Measurements from ENCODE around the gene DNAJC30. TPM values are rescaled to one million over a fixed set of nuclear protein-coding genes. Genes with fewer than 3 reads are reported as not detected.

The DNAJC30 gene
- total RNA-seq, 2 experiments from 2014 or later, result 6.1 to 6.3 TPM

GRCh38 chr7:73700581-73701134, 17.4 kb upstream of the DNAJC30 start:
- ChIA-PET POLR2A (interaction anchor here (0.9 kb wide), 1 partner anchor 11 kb away, joined by 3 read pairs; no protein-coding TSS in a partner anchor), CTCF (interaction anchor here (0.9 to 1.5 kb wide), 5 partner anchors 9 to 94 kb away, joined by 4 to 10 read pairs (median 5); no protein-coding TSS in a partner anchor)
- no peaks in the 10 kb centered on the region for H3K27me3 Mint-ChIP-seq
- H3K9me3 Mint-ChIP-seq, result no peaks in the 10 kb centered on the region
- DNase-seq, result no peak
- intact Hi-C loops (cut with micrococcal nuclease), result no loop called here
- H3K27ac Mint-ChIP-seq, result no peak overlapping the region
- H3K36me3 Mint-ChIP-seq, result peaks cover 26% of the 10 kb centered on the region
- no peak overlapping the region for H3K4me3 Mint-ChIP-seq
- H3K4me1 Mint-ChIP-seq (ENCODE audit: low read depth), result no peaks in the 10 kb centered on the region

- H3K27me3 Mint-ChIP-seq, result no peaks in the 10 kb centered on the region
- no peak overlapping the region for H3K27ac Mint-ChIP-seq
- no peaks in the 10 kb centered on the region for H3K9me3 Mint-ChIP-seq
- no peak overlapping the region for H3K4me3 Mint-ChIP-seq
- H3K36me3 Mint-ChIP-seq, result peaks cover 29% of the 10 kb centered on the region
- ChIA-PET POLR2A (no interaction called here), CTCF (interaction anchor here (1.5 kb wide), 1 partner anchor 8 kb away, joined by 7 read pairs; no protein-coding TSS in a partner anchor)
- intact Hi-C loops (cut with micrococcal nuclease), result no loop called here
- no peak for DNase-seq
- no peaks in the 10 kb centered on the region for H3K4me1 Mint-ChIP-seq (ENCODE audit: low read depth)
Measured at GRCh38 chr7:73700069-73700423, 16.8 kb upstream of the DNAJC30 start.

- H3K4me3 Mint-ChIP-seq, result no peak overlapping the region
- no peaks in the 10 kb centered on the region for H3K9me3 Mint-ChIP-seq
- CTCF ChIA-PET, result no interaction called here
- H3K4me1 Mint-ChIP-seq (ENCODE audit: low read depth), result no peaks in the 10 kb centered on the region
- intact Hi-C loops (cut with micrococcal nuclease), result no loop called here
- no peak for DNase-seq
- H3K36me3 Mint-ChIP-seq, result peaks cover 32% of the 10 kb centered on the region
- H3K27me3 Mint-ChIP-seq, result no peaks in the 10 kb centered on the region
- no peak overlapping the region for H3K27ac Mint-ChIP-seq
- POLR2A ChIA-PET, result no interaction called here
Measured at GRCh38 chr7:73699370-73700068, 16.3 kb upstream of the DNAJC30 start.

GRCh38 chr7:73698410-73698809, 15.2 kb upstream of the DNAJC30 start:
- POLR2A ChIA-PET, result no interaction called here
- CTCF ChIA-PET, result interaction anchor here (0.6 to 0.7 kb wide), 2 partner anchors 27 to 30 kb away, joined by 3 read pairs; no protein-coding TSS in a partner anchor

GRCh38 chr7:73696372-73696771, 13.1 kb upstream of the DNAJC30 start:
- intact Hi-C loops (cut with micrococcal nuclease), result no loop called here
- DNase-seq, result no peak
- Mint-ChIP-seq H3K27me3 (no peaks in the 10 kb centered on the region), H3K36me3 (peaks cover 36% of the 10 kb centered on the region), H3K4me1 (ENCODE audit: low read depth) (no peaks in the 10 kb centered on the region), H3K27ac (no peak overlapping the region), H3K4me3 (no peak overlapping the region), H3K9me3 (no peaks in the 10 kb centered on the region)
- ChIA-PET POLR2A (no interaction called here), CTCF (no interaction called here)

More at GRCh38 chr7:73698410-73698809, 15.2 kb upstream of the DNAJC30 start:
- DNase-seq, result no peak
- H3K4me3 Mint-ChIP-seq, result no peak overlapping the region
- no peaks in the 10 kb centered on the region for H3K4me1 Mint-ChIP-seq (ENCODE audit: low read depth)
- no peaks in the 10 kb centered on the region for H3K27me3 Mint-ChIP-seq
- H3K36me3 Mint-ChIP-seq, result peaks cover 35% of the 10 kb centered on the region
- intact Hi-C loops (cut with micrococcal nuclease), result no loop called here
- H3K27ac Mint-ChIP-seq, result no peak overlapping the region
- no peaks in the 10 kb centered on the region for H3K9me3 Mint-ChIP-seq

- intact Hi-C loops (cut with micrococcal nuclease), result no loop called here
- H3K9me3 Mint-ChIP-seq, result no peaks in the 10 kb centered on the region
- POLR2A ChIA-PET, result interaction anchor here (0.6 kb wide), 1 partner anchor 566 kb away, joined by 3 read pairs; no protein-coding TSS in a partner anchor
- peaks cover 16% of the 10 kb centered on the region for H3K4me1 Mint-ChIP-seq (ENCODE audit: low read depth)
- no peaks in the 10 kb centered on the region for H3K27me3 Mint-ChIP-seq
- H3K4me3 Mint-ChIP-seq, result no peak overlapping the region
- H3K27ac Mint-ChIP-seq, result no peak overlapping the region
- peaks cover 44% of the 10 kb centered on the region for H3K36me3 Mint-ChIP-seq
- DNase-seq, result no peak
- CTCF ChIA-PET, result interaction anchor here (2.1 to 2.6 kb wide), 2 partner anchors 12 to 84 kb away, joined by 8 to 12 read pairs; no protein-coding TSS in a partner anchor
Measured at GRCh38 chr7:73690646-73691045, 7.4 kb upstream of the DNAJC30 start.

- POLR2A ChIA-PET, result no interaction called here
- intact Hi-C loops (cut with micrococcal nuclease), result loop anchor here (10.0 kb wide), 1 partner anchor 163 kb away; the partner anchor contains the start of gene BAZ1B
- Mint-ChIP-seq H3K36me3 (peaks cover 35% of the 10 kb centered on the region), H3K27ac (no peak overlapping the region), H3K27me3 (no peaks in the 10 kb centered on the region), H3K9me3 (no peaks in the 10 kb centered on the region), H3K4me3 (no peak overlapping the region), H3K4me1 (ENCODE audit: low read depth) (peaks cover 28% of the 10 kb centered on the region)
- DNase-seq, result no peak
- CTCF ChIA-PET, result no interaction called here
Measured at GRCh38 chr7:73688288-73688687, 5.0 kb upstream of the DNAJC30 start.

- Mint-ChIP-seq H3K4me1 (ENCODE audit: low read depth) (peaks cover 46% of the 10 kb centered on the region), H3K27me3 (no peaks in the 10 kb centered on the region), H3K9me3 (no peaks in the 10 kb centered on the region), H3K36me3 (peaks cover 26% of the 10 kb centered on the region), H3K4me3 (peak overlapping the region; percentile 56), H3K27ac (no peak overlapping the region)
- ChIA-PET CTCF (no interaction called here), POLR2A (no interaction called here)
- DNase-seq, result no peak
- intact Hi-C loops (cut with micrococcal nuclease), result loop anchor here (10.0 kb wide), 1 partner anchor 161 kb away; the partner anchor contains the start of gene BAZ1B
Measured at GRCh38 chr7:73685311-73685710, 2.1 kb upstream of the DNAJC30 start.

GRCh38 chr7:73683788-73684693, 788 bp upstream of the DNAJC30 start:
- intact Hi-C loops (cut with micrococcal nuclease), result loop anchor here (1.0 to 10.0 kb wide), 6 partner anchors 17 to 159 kb away; partner anchors contain the start of genes BAZ1B, TBL2 and VPS37D
- H3K27me3 Mint-ChIP-seq, result no peaks in the 10 kb centered on the region
- no peak for DNase-seq
- peak overlapping the region; percentile 86 for H3K27ac Mint-ChIP-seq
- peaks cover 18% of the 10 kb centered on the region for H3K36me3 Mint-ChIP-seq
- POLR2A ChIA-PET, result no interaction called here
- peaks cover 47% of the 10 kb centered on the region for H3K4me1 Mint-ChIP-seq (ENCODE audit: low read depth)
- H3K9me3 Mint-ChIP-seq, result no peaks in the 10 kb centered on the region
- CTCF ChIA-PET, result no interaction called here
- peak overlapping the region; percentile 99 for H3K4me3 Mint-ChIP-seq

GRCh38 chr7:73682745-73683055, 553 bp downstream of the DNAJC30 start:
- intact Hi-C loops (cut with micrococcal nuclease), result loop anchor here (1.0 to 10.0 kb wide), 6 partner anchors 16 to 158 kb away; partner anchors contain the start of genes BAZ1B, TBL2 and VPS37D
- ChIA-PET POLR2A (no interaction called here), CTCF (no interaction called here)
- H3K27me3 Mint-ChIP-seq, result no peaks in the 10 kb centered on the region
- peaks cover 40% of the 10 kb centered on the region for H3K4me1 Mint-ChIP-seq (ENCODE audit: low read depth)
- DNase-seq, result no peak
- no peaks in the 10 kb centered on the region for H3K9me3 Mint-ChIP-seq
- H3K4me3 Mint-ChIP-seq, result peak overlapping the region; percentile 99
- H3K36me3 Mint-ChIP-seq, result peaks cover 19% of the 10 kb centered on the region
- H3K27ac Mint-ChIP-seq, result peak overlapping the region; percentile 60

GRCh38 chr7:73681031-73681430, 2.2 kb downstream of the DNAJC30 start:
- H3K9me3 Mint-ChIP-seq, result no peaks in the 10 kb centered on the region
- no peaks in the 10 kb centered on the region for H3K27me3 Mint-ChIP-seq
- H3K36me3 Mint-ChIP-seq, result peaks cover 14% of the 10 kb centered on the region
- H3K27ac Mint-ChIP-seq, result no peak overlapping the region
- CTCF ChIA-PET, result interaction anchor here (1.2 kb wide), 1 partner anchor 21 kb away, joined by 3 read pairs; no protein-coding TSS in a partner anchor
- peaks cover 35% of the 10 kb centered on the region for H3K4me1 Mint-ChIP-seq (ENCODE audit: low read depth)
- H3K4me3 Mint-ChIP-seq, result peak overlapping the region; percentile 42
- POLR2A ChIA-PET, result no interaction called here
- DNase-seq, result no peak
- intact Hi-C loops (cut with micrococcal nuclease), result loop anchor here (10.0 kb wide), 1 partner anchor 156 kb away; the partner anchor contains the start of gene BAZ1B

GRCh38 chr7:73680501-73680900, 2.8 kb downstream of the DNAJC30 start:
- POLR2A ChIA-PET, result no interaction called here
- Mint-ChIP-seq H3K27ac (no peak overlapping the region), H3K4me1 (ENCODE audit: low read depth) (peaks cover 34% of the 10 kb centered on the region), H3K36me3 (peaks cover 13% of the 10 kb centered on the region), H3K27me3 (no peaks in the 10 kb centered on the region), H3K4me3 (no peak overlapping the region), H3K9me3 (no peaks in the 10 kb centered on the region)
- CTCF ChIA-PET, result interaction anchor here (1.2 kb wide), 1 partner anchor 22 kb away, joined by 3 read pairs; no protein-coding TSS in a partner anchor
- intact Hi-C loops (cut with micrococcal nuclease), result loop anchor here (10.0 kb wide), 1 partner anchor 156 kb away; the partner anchor contains the start of gene BAZ1B
- DNase-seq, result no peak
